HL-60 (cell line): ENCODE measurements around the gene PROCA1.

ENCODE experiments used
- DNase-seq, 2 experiments: peaks; one replicate each; pipeline ENCODE4 v3.0.0-alpha.2; 2010 to 2020; ENCODE audit warnings: low read depth in 1 of 2, low spot score in 1 of 2
- H3K27ac ChIP-seq: fragments of 250-450 bp; sonication (Bioruptor Pico); replicated peaks from 2 replicates; pipeline ENCODE4 v1.5.1; 2020; ENCODE audit warnings: mild to moderate bottlenecking, moderate library complexity
- H3K27me3 ChIP-seq: fragments of 250-450 bp; sonication (Bioruptor Pico); 2 replicates; pipeline ENCODE4 v1.5.1; 2021; ENCODE audit warnings: mild to moderate bottlenecking, moderate library complexity; ENCODE audit not compliant: insufficient read depth, poor library complexity, severe bottlenecking
- H3K4me3 ChIP-seq: replicated peaks from 2 replicates; pipeline ENCODE4 v1.5.1; 2011; ENCODE audit warnings: mild to moderate bottlenecking, control low read depth, low read length; ENCODE audit not compliant: insufficient read depth
- CTCF ChIP-seq: IDR thresholded peaks from one replicate; pipeline ENCODE4 v1.5.1; 2011; ENCODE audit warnings: low read length, control low read depth, inconsistent platforms; ENCODE audit not compliant: insufficient read depth
- GABPA ChIP-seq: IDR thresholded peaks from 2 replicates; pipeline ENCODE4 v1.6.1; 2012; ENCODE audit warnings: low read depth
- POLR2AphosphoS5 ChIP-seq: IDR thresholded peaks from 2 replicates; pipeline ENCODE4 v1.6.1; 2012; ENCODE audit warnings: low read depth
- REST ChIP-seq: IDR thresholded peaks from 2 replicates; pipeline ENCODE4 v1.6.1; 2012; ENCODE audit warnings: low read depth; ENCODE audit not compliant: insufficient replicate concordance
- SPI1 ChIP-seq: IDR thresholded peaks from 2 replicates; pipeline ENCODE4 v1.6.1; 2012; ENCODE audit warnings: low read depth, mild to moderate bottlenecking, borderline replicate concordance

The PROCA1 gene

GRCh38 chr17:28703552-28704218 is 8.0 kb downstream of the PROCA1 start:
- Histone ChIP-seq H3K4me3 (no peak overlapping the region), H3K27ac (no peak overlapping the region), H3K27me3 (no peaks in the 10 kb centered on the region)
- no peak for TF ChIP-seq CTCF
- TF ChIP-seq REST = no peak
- no peak for TF ChIP-seq POLR2AphosphoS5
- no peak for TF ChIP-seq GABPA
- no peak for TF ChIP-seq SPI1
- DNase-seq = no peak

- no peak for TF ChIP-seq REST
- TF ChIP-seq GABPA = no peak
- TF ChIP-seq SPI1 = no peak
- no peak for TF ChIP-seq CTCF
- TF ChIP-seq POLR2AphosphoS5 = no peak
- H3K27ac ChIP-seq = no peak overlapping the region
- H3K27me3 ChIP-seq = no peaks in the 10 kb centered on the region
- DNase-seq = no peak
- H3K4me3 ChIP-seq = no peak overlapping the region
Observed at GRCh38 chr17:28702752-28703150, 8.9 kb downstream of the PROCA1 start.

GRCh38 chr17:28702026-28702751 is 9.5 kb downstream of the PROCA1 start:
- H3K27ac ChIP-seq = no peak overlapping the region
- TF ChIP-seq POLR2AphosphoS5 (no peak), GABPA (no peak), REST (no peak), SPI1 (no peak), CTCF (no peak)
- no peak overlapping the region for H3K4me3 ChIP-seq
- DNase-seq = no peak
- no peaks in the 10 kb centered on the region for H3K27me3 ChIP-seq
